Ovary (tissue), 9 donors: Measurements from ENCODE around the gene ZNF33A. TPM values are rescaled to one million over a fixed set of nuclear protein-coding genes. Genes with fewer than 3 reads are reported as not detected.
A peak's percentile ranks its signal among the peaks of the same experiment; 100 is the strongest.

ENCODE experiments used
- DNase-seq, 5 donors: peaks; one replicate each; pipeline ENCODE4 v3.0.0-alpha.2; 2019 to 2020
- H3K27ac ChIP-seq, 2 donors: fragments of 200-600 bp; one replicate each; pipeline versions ENCODE4 v1.5.1 to v1.8.0; 2019 to 2022
- H3K27me3 ChIP-seq: fragments of 200-600 bp; one replicate; pipeline ENCODE4 v1.8.0; 2022
- H3K36me3 ChIP-seq: fragments of 200-600 bp; sonication (generic); one replicate; pipeline ENCODE4 v1.5.1; 2019
- H3K4me1 ChIP-seq: one replicate; pipeline ENCODE4 v1.8.1; 2013; ENCODE audit warnings: mild to moderate bottlenecking, moderate library complexity; ENCODE audit not compliant: insufficient read depth
- H3K4me3 ChIP-seq: fragments of 200-600 bp; sonication (generic); one replicate; pipeline ENCODE4 v1.5.1; 2017
- H3K9me3 ChIP-seq, 2 donors: fragments of 200-600 bp in 1 of 2; sonication (generic) in 1 of 2; one replicate each; pipeline versions ENCODE4 v1.5.1 to v1.8.1; 2013 to 2019; ENCODE audit warnings: mild to moderate bottlenecking in 1 of 2, moderate library complexity in 1 of 2
- EP300 ChIP-seq: sonication (generic); formaldehyde crosslinking; IDR thresholded peaks from one replicate; pipeline ENCODE4 v1.6.1; 2017; ENCODE audit warnings: antibody characterized with exemption
- POLR2A ChIP-seq: fragments of 450-650 bp; IDR thresholded peaks from one replicate; pipeline ENCODE4 v1.6.1; 2017; ENCODE audit warnings: antibody characterized with exemption, mild to moderate bottlenecking, moderate library complexity
- WGBS, 3 donors: extraction: QIAGEN DNeasy Blood & Tissue Kit in 1 of 3; methylation state at CpG; one replicate each; pipeline versions ENCODE4 v1.1.5 to v1.1.7; 2013 to 2017; 5-methylcytosine and 5-hydroxymethylcytosine counted together
- intact Hi-C, 4 donors: fragments of 100-400 bp; cut with DNase I; formaldehyde crosslinking; loops; one replicate each; pipeline versions ENCODE4 v1.11.0 to v1.15.1; 2022 to 2023
- polyA plus RNA-seq, 2 donors: library from polyadenylated mRNA; stranded (reverse); fragments of 200-250 nt in 1 of 2; fragments of 350-450 nt in 1 of 2; fragmentation: Illumina TruSeq in 1 of 2; extraction: RNeasy Lipid Tissue Mini Kit (QIAGEN cat#74804) in 1 of 2; gene quantifications; one replicate each; pipeline ENCODE4 v1.2.3, GENCODE V29; 2013 to 2014
- total RNA-seq, 7 donors: library from RNA; depleted of rRNA in 2 of 7; stranded (reverse); fragments of >200 nt in 2 of 7; fragmentation: NEBNext Ultra II Directional in 3 of 7; extraction: Animal tissue kit (Norgen Biotek cat#: 25700) in 3 of 7; gene quantifications; one replicate each; pipeline versions ENCODE4 v1.1.0 to v1.2.4, GENCODE V29; 2016 to 2023
- TF ChIP-seq, protein P1 (sequence below), 3 donors: fragments of 450-650 bp in 2 of 3; fragments of 200-600 bp in 1 of 3; IDR thresholded peaks; one replicate each; pipeline versions ENCODE4 v1.5.1 to v1.8.0; 2016 to 2022; ENCODE audit warnings: antibody characterized with exemption in 3 of 3, mild to moderate bottlenecking in 1 of 3
- donor health status: DM: no; HTN: no; CAD: no; lungs with moderate emphysema.
- donor health status: DM: no; HTN: no; CAD: no.
- donor health status: Bipolar disorder and iron deficiency.
- donor health status: DM: yes; HTN: yes; CAD: no.
- donor health status: DM: no; HTN: no; CAD: no.
- donor health status: DM: yes; HTN: yes; CAD: no.

Gene ZNF33A
- total and polyA plus RNA-seq, 9 donors, result 13.4 to 36.3 (median 28.0) TPM

- TF ChIP-seq EP300 (no peak), POLR2A (no peak)
- TF ChIP-seq, protein P1, sequence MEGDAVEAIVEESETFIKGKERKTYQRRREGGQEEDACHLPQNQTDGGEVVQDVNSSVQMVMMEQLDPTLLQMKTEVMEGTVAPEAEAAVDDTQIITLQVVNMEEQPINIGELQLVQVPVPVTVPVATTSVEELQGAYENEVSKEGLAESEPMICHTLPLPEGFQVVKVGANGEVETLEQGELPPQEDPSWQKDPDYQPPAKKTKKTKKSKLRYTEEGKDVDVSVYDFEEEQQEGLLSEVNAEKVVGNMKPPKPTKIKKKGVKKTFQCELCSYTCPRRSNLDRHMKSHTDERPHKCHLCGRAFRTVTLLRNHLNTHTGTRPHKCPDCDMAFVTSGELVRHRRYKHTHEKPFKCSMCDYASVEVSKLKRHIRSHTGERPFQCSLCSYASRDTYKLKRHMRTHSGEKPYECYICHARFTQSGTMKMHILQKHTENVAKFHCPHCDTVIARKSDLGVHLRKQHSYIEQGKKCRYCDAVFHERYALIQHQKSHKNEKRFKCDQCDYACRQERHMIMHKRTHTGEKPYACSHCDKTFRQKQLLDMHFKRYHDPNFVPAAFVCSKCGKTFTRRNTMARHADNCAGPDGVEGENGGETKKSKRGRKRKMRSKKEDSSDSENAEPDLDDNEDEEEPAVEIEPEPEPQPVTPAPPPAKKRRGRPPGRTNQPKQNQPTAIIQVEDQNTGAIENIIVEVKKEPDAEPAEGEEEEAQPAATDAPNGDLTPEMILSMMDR (IDR thresholded peaks at IDR 0.05), result no peak
- Histone ChIP-seq H3K27ac (peak within 1 kb of the TSS; percentile 17 to 81), H3K27me3 (no peaks in the 10 kb centered on the region), H3K4me1 (peaks cover 5% of the 10 kb centered on the region), H3K9me3 (no peaks in the 10 kb centered on the region), H3K36me3 (no peaks in the 10 kb centered on the region), H3K4me3 (peak within 1 kb of the TSS; percentile 95)
- intact Hi-C loops, result loop anchor here in 2 of 4 donors (10.0 kb wide), 2 partner anchors 120 to 240 kb away; partner anchors contain the start of genes ZNF248 (in 1 of the 2) and ZNF25 (in 1 of the 2)
- WGBS, 3 donors, result 0 to 1% (median 0%) methylated on average over 58 to 59 of the region's 59 CpGs
- peak; percentile 89 to 94 (median 90) for DNase-seq
Measured at GRCh38 chr10:38094158-38094926, 83.9 kb downstream of the ZNF33A start, which contains the start of gene ZNF37A. TSS of gene ZNF37A (plus strand) at chr10:38094337. CDS start at chr10:38096618, 2,281 bp downstream.

GRCh38 chr10:38094927-38095574 is 84.6 kb downstream of the ZNF33A start:
- peaks cover 5% of the 10 kb centered on the region for H3K4me1 ChIP-seq
- 40 to 49% (median 41%) methylated on average over 21 of the region's 21 CpGs for WGBS, 3 donors
- H3K36me3 ChIP-seq, result no peaks in the 10 kb centered on the region
- intact Hi-C loops, result loop anchor here in 2 of 4 donors (10.0 kb wide), 2 partner anchors 120 to 240 kb away; partner anchors contain the start of genes ZNF248 (in 1 of the 2) and ZNF25 (in 1 of the 2)
- H3K4me3 ChIP-seq, result peak overlapping the region; percentile 95
- H3K9me3 ChIP-seq, result peaks cover 0 to under 1% of the 10 kb centered on the region in 2 donors
- TF ChIP-seq POLR2A, result no peak
- TF ChIP-seq, protein P1 (IDR thresholded peaks at IDR 0.05), result no peak
- TF ChIP-seq EP300, result no peak
- no peaks in the 10 kb centered on the region for H3K27me3 ChIP-seq
- DNase-seq, result peak in 2 of 5 donors; percentile 21 to 35
- H3K27ac ChIP-seq, result peak overlapping the region in 1 of 2 donors; percentile 81

DNA sequence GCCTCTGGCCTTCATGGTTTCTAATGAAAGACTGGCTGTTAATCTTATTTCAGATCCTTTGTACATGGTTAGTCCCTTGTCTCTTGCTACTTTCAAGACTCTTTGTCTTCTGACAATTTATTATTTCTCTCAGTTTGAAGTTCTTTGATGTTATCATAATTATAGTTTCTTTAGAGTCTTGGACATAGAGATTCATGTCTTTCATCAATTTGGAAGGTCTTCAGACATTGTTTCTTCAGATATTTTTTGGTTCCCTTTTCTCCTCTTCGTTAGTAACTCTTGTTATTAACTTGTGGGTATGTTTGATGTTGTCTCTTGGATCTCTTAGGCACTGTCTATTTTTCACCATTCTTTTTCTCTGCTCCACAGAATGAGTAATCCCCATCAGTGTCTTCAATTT is 92.4 kb downstream of the ZNF33A start:
- TF ChIP-seq EP300 (no peak), POLR2A (no peak)
- TF ChIP-seq, protein P1 (IDR thresholded peaks at IDR 0.05), result no peak

DNA sequence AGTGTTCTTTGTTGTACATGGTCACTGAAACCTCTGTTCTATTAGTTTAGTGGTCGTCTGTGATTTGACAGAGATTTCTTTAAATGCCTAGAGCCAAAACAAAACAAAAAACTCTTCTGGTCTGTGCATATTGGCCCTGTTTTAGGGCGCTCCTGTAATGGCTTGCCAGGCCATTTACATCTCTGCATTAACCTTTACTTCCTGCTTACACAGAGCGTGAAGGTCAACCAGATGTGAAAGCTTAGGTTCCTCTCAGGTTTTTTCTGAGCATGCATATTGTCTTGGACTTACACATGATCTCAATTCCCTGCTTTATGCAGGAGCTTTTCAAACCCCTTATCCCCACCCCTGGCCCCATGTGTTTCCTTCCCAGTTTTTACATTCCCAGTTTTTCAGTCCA is 93.3 kb downstream of the ZNF33A start:
- TF ChIP-seq EP300 (no peak), POLR2A (no peak)
- TF ChIP-seq, protein P1 (IDR thresholded peaks at IDR 0.05), result no peak

More for the DNA sequence above, 92.4 kb downstream of the ZNF33A start:
- Histone ChIP-seq H3K27me3 (no peaks in the 10 kb centered on the region), H3K27ac (no peak overlapping the region), H3K36me3 (no peaks in the 10 kb centered on the region), H3K4me3 (no peak overlapping the region), H3K4me1 (no peaks in the 10 kb centered on the region), H3K9me3 (peaks cover 3 to 36% of the 10 kb centered on the region in 2 donors)
- DNase-seq, result no peak
- 93 to 100% (median 97%) methylated on average over 1 of the region's 1 CpG for WGBS, 3 donors
- intact Hi-C loops, result no loop called here

More for the DNA sequence above, 93.3 kb downstream of the ZNF33A start:
- no peaks in the 10 kb centered on the region for H3K4me1 ChIP-seq
- H3K4me3 ChIP-seq, result no peak overlapping the region
- no peak overlapping the region for H3K27ac ChIP-seq
- no peaks in the 10 kb centered on the region for H3K36me3 ChIP-seq
- DNase-seq, result no peak
- H3K27me3 ChIP-seq, result no peaks in the 10 kb centered on the region
- 96 to 98% (median 97%) methylated on average over 3 of the region's 3 CpGs for WGBS, 3 donors
- intact Hi-C loops, result no loop called here
- peaks cover 3 to 36% of the 10 kb centered on the region in 2 donors for H3K9me3 ChIP-seq
